ENCODE results near the gene EPC2.
"Not testable (repeated sequence)": the region's sequence is repeated elsewhere in the genome, so short reads cannot be mapped to it uniquely, and the experiment has no call there.

Gene EPC2

DNA sequence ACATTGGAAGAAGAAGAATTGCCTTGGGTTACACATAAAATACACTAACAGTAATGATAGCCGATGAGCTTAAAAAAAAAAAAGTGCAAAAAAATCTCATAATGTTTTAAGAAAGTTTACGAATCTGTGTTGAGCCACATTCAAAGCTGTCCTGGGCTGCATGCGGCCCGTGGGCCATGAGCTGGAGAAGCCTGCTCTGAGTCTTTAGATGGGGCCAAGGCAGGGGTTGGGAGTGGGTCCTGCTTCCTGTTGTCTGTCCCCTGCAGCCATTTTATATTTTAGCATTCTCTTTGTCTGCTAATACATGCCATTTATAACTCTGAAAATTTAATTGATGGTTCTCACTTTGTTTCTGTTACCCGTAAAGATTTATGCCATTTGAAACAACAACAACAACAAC lies 93.2 kb downstream of the EPC2 start:
- no peak for DNase-seq

DNA sequence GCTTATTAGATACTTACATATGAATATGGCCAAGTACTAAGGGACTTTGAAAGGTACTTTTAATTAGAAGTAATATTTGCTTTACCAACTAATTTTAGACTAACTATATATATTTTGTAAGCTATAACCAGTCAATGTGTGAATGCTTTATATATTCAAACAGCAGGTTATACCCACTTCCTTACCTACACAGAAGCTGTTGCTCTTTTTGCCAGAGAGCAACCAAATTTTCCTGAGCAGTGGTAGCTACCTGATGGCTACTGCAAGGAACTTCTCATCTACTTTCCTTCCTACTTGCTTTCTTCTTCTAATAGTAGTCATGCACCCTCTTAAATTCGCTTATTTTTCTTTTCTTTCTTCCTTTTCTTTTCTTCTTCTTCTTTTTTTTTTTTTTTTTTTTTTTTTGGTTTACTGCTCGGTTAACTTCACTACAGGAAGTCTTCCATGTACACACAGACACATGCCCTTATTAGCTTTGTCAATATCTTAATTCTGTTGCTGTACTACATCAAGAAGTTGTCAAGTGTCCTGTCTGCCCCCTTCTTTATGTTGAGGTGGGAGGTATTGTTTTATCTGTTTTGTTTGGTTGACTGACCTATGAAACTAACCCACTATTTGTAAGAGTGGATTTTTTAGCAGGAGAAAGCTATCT lies 95.0 kb downstream of the EPC2 start:
- DNase-seq, result no peak

DNA sequence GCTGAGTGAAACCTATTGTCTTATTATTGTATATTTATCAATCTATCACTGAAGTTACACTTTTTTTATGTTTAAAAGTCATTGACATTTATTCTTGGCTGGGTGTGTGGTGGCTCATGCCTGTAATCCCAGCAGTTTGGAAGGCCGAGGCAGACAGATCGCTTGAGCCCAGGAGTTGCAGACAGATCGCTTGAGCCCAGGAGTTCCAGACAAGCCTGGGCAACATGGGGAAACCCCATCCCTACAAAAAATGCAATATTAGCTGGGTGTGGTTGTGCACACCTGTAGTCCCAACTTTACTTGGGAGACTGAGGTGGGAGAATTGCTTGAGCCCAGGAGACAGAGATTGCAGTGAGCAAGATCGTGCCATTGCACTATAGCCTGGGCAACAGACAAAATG lies 97.8 kb downstream of the EPC2 start:
- no peak for DNase-seq

DNA sequence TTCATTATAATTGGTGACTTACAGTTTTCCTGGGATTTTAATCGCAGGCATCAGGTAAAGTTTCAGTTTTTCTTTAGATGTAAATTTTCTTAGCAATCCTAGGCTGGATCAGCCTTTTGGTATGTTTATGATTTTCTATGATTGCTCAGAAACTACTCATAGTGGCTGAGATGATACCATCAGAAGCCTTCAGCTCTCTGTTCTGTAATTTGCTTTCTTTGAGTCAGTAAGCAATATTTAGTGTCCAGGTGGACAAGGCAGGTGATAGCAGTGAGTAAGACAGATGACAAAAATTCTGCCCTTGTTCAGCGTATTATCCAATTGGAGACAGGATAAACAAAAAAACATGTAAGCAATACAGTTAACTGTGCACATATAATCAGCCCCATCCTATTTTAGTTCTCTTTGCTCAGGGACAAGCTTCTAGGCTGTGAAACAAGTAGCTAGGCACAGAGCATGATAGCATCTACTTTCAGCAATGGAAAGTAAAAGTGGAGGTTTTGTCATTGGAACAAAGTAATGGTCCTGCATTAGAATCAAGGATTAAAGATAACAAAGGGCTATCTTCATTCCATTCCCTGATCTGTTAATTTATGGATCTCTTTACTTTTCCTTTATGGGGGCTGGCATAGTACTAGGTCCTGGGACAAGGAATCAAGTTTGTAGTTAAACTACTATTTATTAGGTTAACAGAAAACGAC lies 100.8 kb downstream of the EPC2 start:
- DNase-seq, result no peak

DNA sequence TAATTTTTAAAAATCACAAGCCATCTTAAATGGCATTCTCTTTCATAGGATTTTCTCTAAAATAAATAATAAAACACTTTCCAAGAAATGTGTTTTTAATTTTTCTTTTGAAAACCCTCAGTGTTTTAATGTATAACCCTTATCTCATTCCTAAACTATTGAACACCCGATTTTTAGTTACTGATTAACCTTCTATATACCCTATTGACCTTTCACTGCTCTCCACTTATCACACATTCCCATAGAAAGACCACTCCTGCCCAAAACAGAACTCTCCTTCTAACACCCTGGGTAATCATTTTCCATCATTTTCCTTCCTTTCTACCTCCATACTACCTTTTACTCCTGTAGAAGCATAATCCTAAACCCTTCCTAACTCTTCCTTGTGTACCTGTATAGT lies 102.4 kb downstream of the EPC2 start:
- DNase-seq, result no peak

DNA sequence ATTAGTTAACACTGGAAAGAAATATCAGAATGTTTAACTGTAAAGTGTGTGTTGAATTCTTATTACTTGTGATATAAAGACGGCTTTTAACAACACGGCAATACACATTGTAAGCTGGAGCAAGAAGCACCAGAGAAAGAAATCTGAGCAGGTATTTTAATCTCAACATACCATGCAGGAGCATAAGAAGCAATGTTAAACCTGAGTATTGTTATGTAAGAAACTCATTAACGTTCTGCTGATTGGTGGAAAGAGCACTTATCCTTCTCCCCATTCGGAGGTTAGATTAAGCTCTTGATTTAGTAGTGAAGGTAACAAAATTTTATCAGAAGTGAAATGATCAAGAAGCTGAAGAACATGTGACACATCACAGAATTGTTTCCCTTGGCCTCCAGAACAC lies 107.4 kb downstream of the EPC2 start:
- DNase-seq, result no peak

DNA sequence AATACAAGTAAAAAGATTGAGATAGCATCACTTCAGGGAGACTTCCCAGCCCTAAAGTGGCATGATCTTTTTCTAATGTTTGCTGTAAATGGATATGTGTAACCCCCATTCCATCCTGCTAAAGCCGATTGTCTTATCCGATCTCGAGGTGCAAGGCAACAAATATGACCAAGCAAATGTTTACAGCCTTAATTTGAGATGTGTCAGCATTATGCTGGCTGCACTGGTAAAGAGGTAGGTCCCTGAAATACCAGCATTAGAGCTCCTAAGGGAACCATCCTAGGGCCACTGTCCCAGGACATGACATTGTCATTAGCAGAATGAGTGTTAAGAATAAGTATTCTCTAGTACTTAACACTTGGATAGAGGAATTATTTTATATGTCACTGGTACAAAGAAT lies 108.4 kb downstream of the EPC2 start:
- no peak for DNase-seq

DNA sequence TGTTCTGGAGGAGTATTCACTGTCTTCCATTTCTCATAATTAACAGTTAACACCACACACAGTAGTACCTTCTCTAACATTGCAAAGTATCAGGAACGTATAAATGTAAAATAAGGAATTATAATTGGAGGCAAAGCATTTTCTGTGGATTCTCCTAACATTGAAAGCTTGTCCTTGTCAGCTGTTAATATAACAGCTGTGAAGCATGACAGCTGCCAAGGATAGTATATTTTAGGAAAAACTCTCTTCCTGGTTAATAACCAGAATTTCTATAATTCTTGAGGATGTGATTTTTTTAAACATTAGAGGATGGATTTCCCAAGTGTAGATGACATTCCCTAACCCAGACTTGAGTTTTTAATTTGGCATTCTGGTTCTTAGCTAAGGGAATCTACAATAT lies 110.3 kb downstream of the EPC2 start:
- DNase-seq, result no peak

DNA sequence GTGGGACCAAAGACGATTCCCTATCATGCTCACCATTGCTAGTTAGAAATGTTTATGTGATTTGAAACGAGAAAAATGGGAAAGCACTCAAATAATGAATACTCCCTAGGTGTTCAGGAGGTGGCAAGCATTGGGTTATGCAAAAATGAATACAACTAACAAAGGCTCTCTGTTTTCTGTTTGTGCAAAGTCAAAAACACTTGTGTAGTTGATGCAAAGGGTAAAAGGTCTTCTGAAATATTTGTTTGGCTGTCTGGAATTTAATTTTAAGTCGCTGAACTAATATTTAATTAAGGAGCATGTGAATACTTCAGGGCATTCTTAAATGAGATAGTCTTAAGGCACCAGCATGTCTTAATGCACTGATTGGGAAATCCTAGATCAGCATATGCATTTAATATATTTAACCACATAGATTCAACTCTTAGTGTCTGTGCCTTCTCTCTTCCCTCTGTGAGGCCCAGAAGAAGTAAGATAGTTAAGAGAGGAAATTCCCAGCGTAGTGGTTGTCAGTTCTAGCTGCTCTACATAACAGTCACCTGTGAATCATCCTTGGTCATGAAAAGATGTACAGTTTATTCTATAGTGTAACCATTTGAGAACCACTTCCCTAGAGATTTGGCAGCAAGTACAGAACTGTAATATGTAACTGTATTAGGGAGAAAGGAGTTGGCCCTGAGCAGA lies 111.9 kb downstream of the EPC2 start:
- DNase-seq, result no peak

DNA sequence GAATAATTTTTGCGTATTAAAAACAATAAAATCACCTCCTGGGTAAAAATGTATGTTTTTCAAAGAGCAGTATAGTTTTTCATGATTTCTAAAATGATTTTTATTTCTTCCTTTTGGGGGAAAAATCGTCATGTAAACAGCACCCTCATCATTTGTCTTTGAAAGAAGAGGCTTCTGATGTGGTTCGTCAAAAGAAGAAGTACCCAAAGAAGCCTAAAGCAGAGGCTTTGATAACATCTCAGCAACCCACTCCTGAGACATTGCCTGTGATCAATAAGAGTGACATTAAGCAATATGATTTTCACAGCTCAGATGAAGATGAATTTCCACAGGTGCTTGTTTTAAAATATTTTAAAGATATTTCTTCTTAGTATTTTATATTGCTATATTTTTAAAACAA lies 120.3 kb downstream of the EPC2 start:
- no peak for DNase-seq

DNA sequence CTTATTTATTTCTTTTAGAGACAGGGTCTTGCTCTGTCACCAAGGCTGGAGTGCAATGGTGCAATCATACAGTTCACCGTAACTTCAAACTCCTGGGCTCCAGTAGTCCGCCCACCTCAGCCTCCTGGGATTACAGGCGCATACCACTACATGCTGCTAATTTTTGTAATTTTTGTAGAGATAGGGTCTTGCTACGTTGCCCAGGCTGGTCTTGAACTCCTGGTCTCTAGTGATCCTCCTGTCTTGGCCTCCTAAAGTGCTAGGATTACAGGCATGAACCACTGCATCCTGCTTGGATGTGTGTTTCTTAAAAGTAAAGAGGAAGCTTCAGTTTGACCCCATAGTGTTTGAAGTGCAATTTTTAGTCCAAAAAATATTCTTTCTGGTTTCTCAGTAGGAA lies 125.5 kb downstream of the EPC2 start:
- DNase-seq, result no peak

DNA sequence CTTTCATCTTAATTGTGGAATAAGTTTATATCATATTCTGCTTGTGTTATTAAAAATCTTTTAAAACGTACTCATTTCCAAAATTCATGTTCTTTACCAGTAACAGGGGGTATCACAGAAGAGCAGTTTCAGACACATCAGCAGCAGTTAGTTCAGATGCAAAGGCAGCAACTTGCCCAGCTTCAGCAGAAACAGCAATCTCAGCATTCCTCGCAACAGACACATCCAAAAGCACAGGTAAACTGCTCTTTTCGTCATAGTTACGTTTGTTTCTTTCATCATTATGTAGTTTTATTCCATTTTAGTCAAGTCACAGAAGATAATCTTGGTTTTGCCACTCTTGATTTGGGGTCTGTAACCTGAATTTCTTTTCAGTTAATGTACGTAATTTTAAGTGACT lies 137.0 kb downstream of the EPC2 start:
- DNase-seq, result no peak

DNA sequence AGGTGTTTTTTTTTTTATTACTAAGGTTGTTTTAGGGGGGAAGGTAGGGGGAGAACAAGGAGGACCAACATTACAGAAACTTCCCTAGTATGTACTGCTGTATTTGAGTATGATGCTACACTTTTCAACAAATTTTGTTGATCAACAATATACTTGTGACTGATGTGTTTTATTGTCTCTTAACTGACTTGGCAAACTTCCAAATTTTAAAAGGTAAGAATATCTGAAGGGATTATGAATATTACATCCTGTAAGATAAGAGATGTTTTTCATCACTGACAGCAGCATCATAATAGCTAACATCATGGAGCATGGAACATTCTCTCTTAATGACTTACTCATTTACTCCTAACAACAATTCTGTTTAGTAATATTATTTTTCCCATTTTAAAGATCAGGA lies 144.5 kb downstream of the EPC2 start:
- DNase-seq, result no peak

DNA sequence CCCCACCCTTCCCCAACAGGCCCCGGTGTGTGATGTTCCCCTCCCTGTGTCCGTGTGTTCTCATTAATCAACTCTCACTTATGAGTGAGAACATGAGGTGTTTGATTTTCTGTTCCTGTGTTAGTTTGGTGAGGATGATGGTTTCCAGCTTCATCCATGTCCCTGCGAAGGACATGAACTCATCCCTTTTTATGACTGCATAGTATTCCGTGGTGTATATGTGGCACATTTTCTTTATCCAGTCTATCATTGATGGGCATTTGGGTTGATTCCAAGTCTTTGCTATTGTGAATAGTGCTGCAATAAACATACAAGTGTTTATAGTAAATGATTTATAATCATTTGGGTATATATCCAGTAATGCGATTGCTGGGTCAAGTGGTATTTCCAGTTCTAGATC lies 145.6 kb downstream of the EPC2 start:
- not testable (repeated sequence) for DNase-seq

DNA sequence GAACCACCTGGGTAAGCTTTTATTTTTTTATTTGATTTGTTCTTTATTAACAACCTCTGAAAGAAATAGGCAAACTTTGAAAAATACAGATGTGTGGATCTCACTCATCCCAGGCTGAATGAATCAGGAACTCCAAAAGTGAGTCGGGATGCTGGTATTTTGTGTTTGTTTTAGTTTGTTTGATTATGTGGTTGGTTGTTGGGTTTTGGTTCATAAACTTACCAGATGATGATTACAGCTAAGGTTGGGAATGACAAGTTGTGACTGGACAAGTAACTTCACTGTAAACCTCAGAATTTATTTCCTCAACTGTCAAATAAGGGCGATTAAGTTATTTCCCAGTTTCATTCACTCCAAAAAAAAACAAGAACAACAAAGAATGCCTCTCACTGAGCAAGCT lies 150.0 kb downstream of the EPC2 start:
- DNase-seq, result no peak

DNA sequence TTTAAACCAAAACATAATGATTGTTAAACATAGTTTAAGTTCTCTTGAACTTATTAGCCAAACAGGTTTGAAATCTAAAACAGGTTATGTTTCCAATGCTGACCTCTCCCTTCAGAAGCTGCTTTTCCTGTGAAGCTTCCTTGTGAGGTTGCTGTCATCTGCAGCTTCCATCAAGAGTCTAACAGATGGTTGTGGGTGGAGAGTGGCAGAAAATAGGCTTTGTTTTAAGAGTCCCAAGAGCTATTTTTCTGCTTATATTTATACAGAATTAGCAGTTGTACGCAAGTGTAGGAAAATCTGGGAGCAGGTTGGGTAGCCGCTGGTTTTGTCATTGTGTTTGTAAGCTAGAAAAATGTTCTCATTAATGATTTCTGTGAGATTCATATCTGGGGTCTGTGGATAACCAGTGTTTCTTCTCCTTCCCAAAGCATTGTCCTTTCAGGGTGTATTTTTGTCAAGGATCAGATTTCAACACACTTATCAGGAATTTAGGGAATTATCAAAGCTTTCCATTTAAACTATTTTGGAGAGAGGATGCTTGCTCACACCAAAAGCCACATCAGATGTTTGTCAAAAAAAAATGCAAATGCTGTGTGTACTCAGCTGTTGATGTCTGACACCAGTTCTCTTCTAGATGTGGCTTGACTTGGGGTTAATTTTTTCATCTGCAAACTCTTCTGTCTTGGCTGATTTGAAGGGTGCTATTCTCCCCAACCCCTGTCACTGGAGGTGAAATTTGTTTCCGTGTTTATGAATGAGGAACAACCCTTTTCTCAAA lies 152.4 kb downstream of the EPC2 start:
- DNase-seq, result no peak

DNA sequence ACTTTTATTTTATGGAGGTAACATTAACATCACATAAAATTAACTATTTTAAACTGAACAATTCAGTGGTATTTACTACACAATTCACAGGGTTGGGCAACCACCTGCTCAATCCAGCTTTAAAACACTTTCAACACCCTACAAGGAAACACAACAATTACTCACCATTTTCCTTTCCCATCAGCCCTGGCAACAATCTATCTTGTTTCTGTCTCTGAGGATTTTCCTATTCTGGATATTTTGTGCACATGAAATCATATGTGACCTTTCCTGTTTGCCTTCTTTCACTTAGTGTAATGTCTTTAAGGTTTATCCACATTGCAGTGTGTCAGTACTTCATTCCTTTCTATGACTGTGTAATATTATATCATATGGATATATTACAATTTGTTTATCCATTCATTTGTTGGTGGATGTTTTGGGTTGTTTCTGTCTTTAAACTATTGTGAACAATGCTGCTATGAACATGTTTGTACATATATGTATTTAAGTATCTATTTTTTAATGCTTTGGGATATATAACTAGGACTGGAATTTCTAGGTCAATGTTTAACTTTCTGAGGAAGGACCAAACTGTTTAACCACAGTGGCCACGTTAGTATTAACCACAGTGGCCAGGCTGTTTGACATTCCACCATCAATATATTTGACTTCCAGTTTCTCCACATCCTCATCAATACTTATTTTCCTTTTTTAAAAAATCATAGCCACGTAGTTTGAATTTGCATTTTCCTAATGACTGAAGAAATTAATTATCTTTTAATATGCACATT lies 158.1 kb downstream of the EPC2 start:
- no peak for DNase-seq

DNA sequence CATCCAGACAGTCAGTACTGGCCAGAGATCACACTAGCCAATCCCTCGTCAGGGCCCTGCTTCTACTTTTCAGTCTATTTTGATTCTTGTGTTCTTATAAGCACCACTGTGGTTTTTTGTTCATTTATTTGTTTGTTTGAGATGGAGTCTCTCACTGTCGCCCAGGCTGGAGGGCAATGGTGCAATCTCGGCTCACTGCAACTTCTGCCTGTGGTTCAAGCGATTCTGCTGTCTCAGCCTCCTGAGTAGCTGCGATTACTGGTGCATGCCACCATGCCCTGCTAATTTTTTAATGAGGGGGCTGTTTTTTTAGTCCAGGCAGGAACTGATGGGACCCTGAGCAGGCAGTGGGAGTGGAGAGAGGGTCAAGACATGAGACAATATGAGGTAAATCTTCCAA lies 165.5 kb downstream of the EPC2 start:
- no peak for DNase-seq

DNA sequence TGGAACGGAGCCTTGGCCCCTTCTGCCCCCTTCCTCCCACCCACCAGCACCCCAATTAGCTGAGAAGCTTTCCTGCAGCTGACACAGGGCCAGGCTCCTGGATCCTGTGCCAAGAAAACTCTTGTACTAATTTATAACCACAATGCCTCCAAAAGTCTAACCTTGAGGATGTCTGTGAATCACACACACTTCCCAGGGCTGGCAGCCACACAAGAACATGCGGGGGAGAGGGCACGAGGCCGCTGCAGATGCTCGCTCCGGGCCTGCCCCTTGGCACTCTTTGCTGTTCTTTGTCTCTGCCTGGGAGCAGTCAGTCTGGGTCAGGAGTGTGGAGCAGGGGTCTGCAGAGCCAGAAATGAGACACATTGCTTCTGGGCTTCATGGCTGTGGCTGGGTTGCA lies 167.8 kb downstream of the EPC2 start:
- DNase-seq, result no peak

DNA sequence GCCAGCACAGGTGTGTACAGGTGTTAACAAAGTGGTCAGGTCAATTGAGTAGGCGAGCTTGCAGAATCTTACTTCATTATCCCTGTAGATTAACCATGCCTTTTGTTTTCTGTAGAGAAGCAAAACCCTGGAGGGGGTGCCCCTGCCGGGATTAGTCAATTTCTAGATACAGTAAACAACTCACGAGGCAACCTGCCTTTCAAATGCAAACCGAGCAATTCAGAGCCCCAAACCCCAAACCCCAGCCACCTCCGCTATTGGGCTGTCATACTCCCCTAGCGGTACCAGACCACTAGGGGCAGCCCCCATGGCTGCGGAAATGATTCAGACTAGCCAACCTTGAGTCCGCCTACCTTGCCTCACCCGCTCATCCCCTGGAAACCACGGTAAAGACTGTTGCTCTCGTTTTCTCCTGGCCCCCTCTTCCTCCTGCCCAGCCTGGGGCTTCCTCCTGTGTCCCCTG lies 169.1 kb downstream of the EPC2 start:
- DNase-seq, result no peak

DNA sequence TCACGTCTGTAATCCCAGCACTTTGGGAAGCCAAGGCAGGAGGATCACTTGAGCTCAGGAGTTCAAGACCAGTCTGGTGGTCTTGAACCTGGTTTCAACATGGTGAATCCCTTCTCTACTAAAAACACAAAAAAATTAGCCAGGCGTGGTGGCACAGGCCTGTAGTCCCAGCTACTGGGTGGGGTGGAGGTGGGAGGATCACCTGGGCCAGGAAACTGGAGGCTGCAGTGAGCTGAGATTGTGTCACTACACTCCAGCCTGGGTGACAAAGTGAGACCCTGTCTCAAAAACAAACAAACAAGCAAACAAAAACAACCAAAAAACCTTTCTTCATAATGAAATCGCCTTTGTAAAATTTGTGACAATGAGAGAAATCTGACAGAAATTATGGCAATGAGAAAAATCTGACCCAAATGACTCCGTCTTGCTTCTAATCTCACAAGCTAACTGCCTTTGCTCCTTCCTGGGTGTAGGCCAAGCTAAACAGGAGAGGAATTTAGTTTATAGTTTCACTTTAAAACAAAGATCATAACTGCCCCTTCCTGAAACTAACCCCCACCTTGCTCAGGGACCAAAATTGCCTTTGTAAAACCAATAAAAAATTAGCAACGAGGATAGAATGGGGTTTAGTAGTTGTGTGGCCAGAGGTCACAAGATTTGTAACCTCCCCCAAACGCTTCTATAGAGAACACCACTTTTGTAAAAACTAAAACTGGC lies 169.8 kb downstream of the EPC2 start:
- no peak for DNase-seq

DNA sequence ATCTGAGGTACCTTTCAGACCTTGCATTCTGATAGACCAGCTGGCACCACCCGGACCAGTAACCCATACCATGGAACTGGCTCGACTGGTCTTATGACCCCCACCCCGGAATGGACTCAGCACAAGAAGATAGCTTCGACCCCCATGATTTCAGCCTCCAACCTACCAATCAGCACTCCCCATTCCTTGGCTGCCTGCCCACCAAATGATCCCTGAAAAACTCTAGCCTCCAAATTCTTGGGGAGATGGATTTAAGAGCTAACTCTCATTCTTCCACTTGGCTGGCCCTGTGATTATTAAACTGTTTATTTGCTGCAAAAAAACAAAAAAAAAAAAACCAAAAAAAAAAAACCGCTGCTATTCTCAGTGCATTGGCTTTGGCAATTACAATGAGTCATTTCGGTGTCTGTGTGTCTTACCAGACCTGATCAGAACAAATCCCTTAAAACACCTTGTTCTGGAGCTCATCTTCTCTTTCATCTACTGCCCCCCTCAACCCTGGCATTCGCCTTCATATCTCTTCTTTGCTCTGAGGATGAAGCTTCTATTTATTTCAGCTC lies 170.4 kb downstream of the EPC2 start:
- DNase-seq, result no peak
